Mucosa of descending colon (tissue), 3 donors: ENCODE data around the gene SMG5. TPM values are rescaled to one million over a fixed set of nuclear protein-coding genes. Genes with fewer than 3 reads are reported as not detected.

ENCODE experiments used
- ATAC-seq: fragments of 200-7000 bp; cut with Tn5 transposase; one replicate; pipeline ENCODE4 v1.9.1; 2020; ENCODE audit warnings: mild to moderate bottlenecking, moderate library complexity
- DNase-seq, 3 donors: peaks; one replicate each; pipeline ENCODE4 v3.0.0-alpha.2; 2020
- H3K36me3 ChIP-seq: fragments of 200-600 bp; one replicate; pipeline ENCODE4 v1.8.0; 2021; ENCODE audit warnings: low read depth, mild to moderate bottlenecking
- H3K4me1 ChIP-seq: fragments of 200-600 bp; one replicate; pipeline ENCODE4 v1.8.0; 2021; ENCODE audit warnings: low read depth, mild to moderate bottlenecking
- H3K4me3 ChIP-seq: fragments of 200-600 bp; one replicate; pipeline ENCODE4 v1.8.0; 2021; ENCODE audit warnings: mild to moderate bottlenecking
- H3K9me3 ChIP-seq: fragments of 200-600 bp; one replicate; pipeline ENCODE4 v1.8.0; 2021; ENCODE audit warnings: mild to moderate bottlenecking
- intact Hi-C, 2 donors: fragments of 100-400 bp; cut with DNase I in 1 of 2; cut with micrococcal nuclease in 1 of 2; formaldehyde crosslinking; loops; one replicate each; pipeline versions ENCODE4 v1.11.0 to v1.11.1; 2022; cut with DNase I, micrococcal nuclease
- total RNA-seq, 3 donors: library from RNA; stranded (reverse); fragmentation: NEBNext Ultra II Directional in 2 of 3; extraction: Animal tissue kit (Norgen Biotek cat#: 25700) in 2 of 3; gene quantifications; one replicate each; pipeline versions ENCODE4 v1.2.1 to v1.2.4, GENCODE V29; 2021 to 2023
- TF ChIP-seq, protein P1 (sequence below): fragments of 200-600 bp; IDR thresholded peaks from one replicate; pipeline ENCODE4 v1.8.0; 2022; ENCODE audit warnings: antibody characterized with exemption, mild to moderate bottlenecking
- donor health status: DM: no; HTN: no; CAD: no; lungs with moderate emphysema.
- donor health status: DM: no; HTN: no; CAD: no.
- donor health status: DM: no; HTN: yes; CAD: no.

The SMG5 gene
- total RNA-seq, 3 donors from 2014 or later = 72.9 to 89.5 (median 81.1) TPM

DNA sequence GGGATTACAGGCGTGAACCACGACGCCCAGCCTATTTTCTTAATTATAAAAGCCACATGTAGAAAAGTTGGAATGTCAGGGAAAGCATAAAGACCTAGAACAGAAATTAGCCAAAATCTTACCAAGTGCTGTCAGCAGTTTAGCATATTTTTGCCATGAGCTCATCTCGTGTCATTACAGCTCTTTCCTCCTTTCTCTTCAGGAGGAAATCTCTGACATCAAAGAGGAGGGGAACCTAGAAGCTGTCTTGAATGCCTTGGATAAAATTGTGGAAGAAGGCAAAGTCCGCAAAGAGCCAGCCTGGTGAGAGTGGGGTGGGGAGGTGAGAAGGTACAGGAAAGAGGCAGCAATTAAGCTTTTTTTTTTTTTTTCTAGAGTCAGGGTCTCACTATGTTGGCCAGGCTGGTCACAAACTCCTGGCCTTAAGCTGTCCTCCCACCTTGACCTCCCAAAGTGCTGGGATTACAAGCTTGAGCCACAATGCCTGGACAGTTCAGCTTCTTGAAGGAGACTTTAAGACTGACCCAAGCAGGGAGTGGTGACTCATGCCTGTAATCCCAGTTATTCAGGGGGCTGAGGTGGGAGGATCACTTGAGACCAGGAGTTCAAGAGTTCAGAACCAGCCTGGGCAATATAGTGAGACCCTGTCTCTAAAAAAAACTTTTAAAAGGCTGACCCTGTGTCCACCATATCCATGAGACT, 49.0 kb downstream of the SMG5 start:
- Histone ChIP-seq H3K9me3 (no peaks in the 10 kb centered on the region), H3K4me1 (no peaks in the 10 kb centered on the region), H3K36me3 (no peaks in the 10 kb centered on the region), H3K4me3 (no peak overlapping the region)
- DNase-seq (no peak), ATAC-seq (no peak)
- intact Hi-C loops = no loop called here
- TF ChIP-seq, protein P1, sequence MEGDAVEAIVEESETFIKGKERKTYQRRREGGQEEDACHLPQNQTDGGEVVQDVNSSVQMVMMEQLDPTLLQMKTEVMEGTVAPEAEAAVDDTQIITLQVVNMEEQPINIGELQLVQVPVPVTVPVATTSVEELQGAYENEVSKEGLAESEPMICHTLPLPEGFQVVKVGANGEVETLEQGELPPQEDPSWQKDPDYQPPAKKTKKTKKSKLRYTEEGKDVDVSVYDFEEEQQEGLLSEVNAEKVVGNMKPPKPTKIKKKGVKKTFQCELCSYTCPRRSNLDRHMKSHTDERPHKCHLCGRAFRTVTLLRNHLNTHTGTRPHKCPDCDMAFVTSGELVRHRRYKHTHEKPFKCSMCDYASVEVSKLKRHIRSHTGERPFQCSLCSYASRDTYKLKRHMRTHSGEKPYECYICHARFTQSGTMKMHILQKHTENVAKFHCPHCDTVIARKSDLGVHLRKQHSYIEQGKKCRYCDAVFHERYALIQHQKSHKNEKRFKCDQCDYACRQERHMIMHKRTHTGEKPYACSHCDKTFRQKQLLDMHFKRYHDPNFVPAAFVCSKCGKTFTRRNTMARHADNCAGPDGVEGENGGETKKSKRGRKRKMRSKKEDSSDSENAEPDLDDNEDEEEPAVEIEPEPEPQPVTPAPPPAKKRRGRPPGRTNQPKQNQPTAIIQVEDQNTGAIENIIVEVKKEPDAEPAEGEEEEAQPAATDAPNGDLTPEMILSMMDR = no peak

GRCh38 chr1:156232201-156232894, 50.3 kb downstream of the SMG5 start:
- Histone ChIP-seq H3K4me1 (no peaks in the 10 kb centered on the region), H3K4me3 (no peak overlapping the region), H3K9me3 (no peaks in the 10 kb centered on the region), H3K36me3 (no peaks in the 10 kb centered on the region)
- TF ChIP-seq, protein P1 = no peak
- ATAC-seq (no peak), DNase-seq (no peak)
- intact Hi-C loops = no loop called here

DNA sequence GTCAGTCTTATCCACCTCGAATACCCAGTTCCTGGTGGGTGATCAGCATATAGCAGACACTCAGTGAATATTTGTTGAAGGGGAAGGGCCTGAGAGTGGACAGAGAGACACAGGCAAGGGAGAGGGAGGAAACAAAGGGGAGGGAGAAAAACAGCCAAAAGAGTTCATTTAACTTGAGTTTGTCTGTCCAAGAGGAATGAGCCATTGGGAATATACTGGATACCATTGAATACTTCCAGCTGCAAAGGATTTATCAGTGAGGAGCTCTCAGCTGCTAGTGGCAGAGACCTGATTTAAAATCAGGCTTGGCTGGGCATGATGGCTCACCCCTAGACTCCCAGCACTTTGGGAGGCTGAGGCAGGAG, 52.2 kb downstream of the SMG5 start:
- no peaks in the 10 kb centered on the region for H3K36me3 ChIP-seq
- no peak overlapping the region for H3K4me3 ChIP-seq
- ATAC-seq (no peak), DNase-seq (no peak)
- intact Hi-C loops = no loop called here
- no peaks in the 10 kb centered on the region for H3K9me3 ChIP-seq
- no peaks in the 10 kb centered on the region for H3K4me1 ChIP-seq
- TF ChIP-seq, protein P1 = no peak

DNA sequence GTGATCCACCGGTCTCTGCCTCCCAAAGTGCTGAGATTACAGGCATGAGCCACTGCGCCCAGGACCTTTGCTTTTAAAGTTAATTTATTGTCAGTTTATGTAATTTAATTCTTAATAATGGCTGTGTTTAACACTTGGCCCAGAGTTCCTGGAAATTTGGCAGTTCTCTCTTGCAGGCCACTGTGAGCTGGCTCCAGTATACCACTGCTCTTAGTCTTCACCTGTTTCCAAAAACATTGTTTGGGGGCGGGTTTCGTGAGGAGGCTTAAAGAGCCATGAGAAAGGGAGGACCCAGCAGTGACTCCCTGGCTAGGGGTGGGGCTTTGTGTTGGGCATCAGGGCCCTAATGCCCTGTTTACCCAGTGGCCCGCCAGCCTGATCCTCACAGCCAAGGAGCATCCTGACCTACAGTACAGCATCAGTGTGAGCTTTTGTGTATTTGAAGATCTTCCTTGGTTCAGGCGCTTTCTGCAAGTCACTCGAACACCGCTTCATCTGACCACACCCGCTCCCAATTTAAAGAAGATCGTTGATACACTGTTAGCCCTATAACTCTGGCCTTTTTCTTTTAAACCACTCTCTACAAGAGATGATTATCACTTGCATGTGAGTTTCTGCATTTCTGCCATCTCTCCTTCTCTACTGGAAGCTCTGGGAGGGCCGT, 52.7 kb downstream of the SMG5 start:
- Histone ChIP-seq H3K36me3 (no peaks in the 10 kb centered on the region), H3K4me1 (no peaks in the 10 kb centered on the region), H3K9me3 (no peaks in the 10 kb centered on the region), H3K4me3 (no peak overlapping the region)
- intact Hi-C loops = loop anchor here in 1 of 2 donors (5.0 kb wide), 2 partner anchors 83 to 138 kb away; no protein-coding TSS in a partner anchor
- ATAC-seq (no peak), DNase-seq (no peak)
- TF ChIP-seq, protein P1 = no peak

GRCh38 chr1:156228501-156228900, 54.1 kb downstream of the SMG5 start:
- no peak for ATAC-seq
- intact Hi-C loops = loop anchor here in 1 of 2 donors (5.0 kb wide), 2 partner anchors 81 to 136 kb away; no protein-coding TSS in a partner anchor
- Histone ChIP-seq H3K4me3 (no peak overlapping the region), H3K9me3 (no peaks in the 10 kb centered on the region), H3K36me3 (peaks cover 5% of the 10 kb centered on the region), H3K4me1 (no peaks in the 10 kb centered on the region)
- peak in 2 of 3 donors; percentile 28 to 33 for DNase-seq
- TF ChIP-seq, protein P1 = no peak
